ENCODE measurements around the gene C22orf39.

The C22orf39 gene

DNA sequence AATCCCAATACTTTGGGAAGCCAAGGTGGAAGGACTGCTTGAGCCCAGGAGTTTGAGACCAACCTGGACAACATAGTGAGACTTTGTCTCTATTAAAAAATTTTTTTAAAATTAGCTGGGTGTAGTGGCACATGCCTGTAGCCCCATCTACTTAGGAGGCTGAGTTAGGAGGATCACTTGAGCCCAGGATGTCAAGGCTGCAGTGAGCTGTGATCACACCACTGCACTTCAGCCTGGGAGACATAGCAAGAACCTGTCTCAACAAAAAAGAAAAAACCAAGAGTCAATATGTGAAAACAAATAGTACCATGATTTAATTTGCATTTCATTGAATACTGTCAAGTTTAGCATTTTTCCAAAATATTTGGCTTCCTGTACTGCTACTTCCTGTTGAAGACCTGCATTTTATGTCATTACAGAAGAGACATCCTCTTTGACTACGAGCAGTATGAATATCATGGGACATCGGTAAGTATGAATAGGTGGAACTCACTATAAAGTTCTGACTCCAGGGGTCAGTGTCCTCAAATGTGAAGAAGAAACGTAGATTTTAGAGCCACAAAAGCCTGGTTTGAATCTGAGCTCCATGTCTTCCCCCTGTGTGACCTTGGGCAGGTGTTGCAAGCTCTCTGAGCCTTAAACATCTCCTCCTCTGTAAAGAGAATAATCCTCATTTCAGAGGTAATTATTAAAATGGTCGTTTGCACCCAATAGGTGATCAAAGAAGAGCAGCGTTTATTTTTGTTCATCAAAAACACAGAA lies 48.2 kb upstream of the C22orf39 start:
- TF ChIP-seq CTCF (IDR thresholded peaks at IDR 0.05; ENCODE audit: borderline replicate concordance, extremely low read depth, low read length, poor library complexity, severe bottlenecking) (peak; percentile 20), EZH2 (IDR thresholded peaks at IDR 0.05; ENCODE audit: borderline replicate concordance, low read depth, low read length, severe bottlenecking) (no peak)
- peaks cover 100% of the 10 kb centered on the region for H3K36me3 ChIP-seq (ENCODE audit: insufficient read depth, low read length)

GRCh38 chr22:19494676-19495173 lies 47.2 kb upstream of the C22orf39 start:
- no peak overlapping the region for H3K9ac ChIP-seq (ENCODE audit: low read depth, low read length)

More for the DNA sequence above, 48.2 kb upstream of the C22orf39 start:
- no peak overlapping the region for H3K4me3 ChIP-seq (ENCODE audit: low read depth in 1 of 2, low read length in 2 of 2)
- no peak overlapping the region for H2AFZ ChIP-seq (ENCODE audit: low read depth, low read length)
- H3K27ac ChIP-seq (ENCODE audit: low read length), result no peak overlapping the region
- no peaks in the 10 kb centered on the region for H3K4me1 ChIP-seq (ENCODE audit: insufficient read depth, low read length)
- peaks cover 23% of the 10 kb centered on the region for H3K79me2 ChIP-seq (ENCODE audit: insufficient read depth, low read length)
- no peak overlapping the region for H3K4me2 ChIP-seq (ENCODE audit: insufficient read depth, low read length)
- no peak for DNase-seq
- ATAC-seq (ENCODE audit: insufficient read depth, low read depth), result no peak
- H3K9me3 ChIP-seq (ENCODE audit: insufficient read depth, low read length, severe bottlenecking), result no peaks in the 10 kb centered on the region
- no peak overlapping the region for H3K9ac ChIP-seq (ENCODE audit: low read depth, low read length)
- peaks cover 31% of the 10 kb centered on the region for H4K20me1 ChIP-seq (ENCODE audit: insufficient read depth, low read length)
- no peaks in the 10 kb centered on the region for H3K27me3 ChIP-seq (ENCODE audit: insufficient read depth, low read length, poor library complexity)

DNA sequence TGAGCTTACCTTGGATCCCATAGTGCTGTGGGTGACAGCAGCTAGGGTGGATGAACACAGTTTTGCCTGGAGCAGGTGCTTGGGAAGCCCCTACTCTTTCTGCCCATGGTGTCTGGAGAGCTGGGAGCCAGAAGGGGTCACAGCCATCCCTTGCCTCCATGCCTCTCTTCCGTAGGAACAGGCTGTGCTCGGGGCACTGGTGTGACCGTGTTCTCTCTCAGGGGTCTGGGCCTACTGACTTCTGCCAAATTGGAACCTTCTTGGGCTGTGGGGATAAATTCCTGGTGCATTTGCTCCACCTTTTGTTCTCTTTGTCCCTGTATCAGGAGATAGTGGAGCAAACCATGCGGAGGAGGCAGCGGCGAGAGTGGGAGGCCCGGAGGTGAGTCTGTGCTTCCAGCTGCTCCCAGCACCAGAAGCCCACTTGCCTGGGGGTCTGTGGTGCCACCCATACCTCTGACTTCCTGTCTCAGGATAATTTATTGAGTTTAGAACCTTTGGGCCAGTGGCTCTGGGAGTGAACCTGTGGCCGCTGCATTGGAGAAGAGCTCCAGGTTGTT lies 46.6 kb upstream of the C22orf39 start:
- H2AFZ ChIP-seq (ENCODE audit: low read depth, low read length), result no peak overlapping the region
- H3K27me3 ChIP-seq (ENCODE audit: insufficient read depth, low read length, poor library complexity), result no peaks in the 10 kb centered on the region
- H3K4me3 ChIP-seq (ENCODE audit: low read depth in 1 of 2, low read length in 2 of 2), result no peak overlapping the region
- TF ChIP-seq CTCF (IDR thresholded peaks at IDR 0.05; ENCODE audit: borderline replicate concordance, extremely low read depth, low read length, poor library complexity, severe bottlenecking) (no peak), EZH2 (IDR thresholded peaks at IDR 0.05; ENCODE audit: borderline replicate concordance, low read depth, low read length, severe bottlenecking) (no peak)
- peaks cover 27% of the 10 kb centered on the region for H4K20me1 ChIP-seq (ENCODE audit: insufficient read depth, low read length)
- peaks cover 94% of the 10 kb centered on the region for H3K36me3 ChIP-seq (ENCODE audit: insufficient read depth, low read length)
- DNase-seq (no peak), ATAC-seq (ENCODE audit: insufficient read depth, low read depth) (no peak)
- H3K9ac ChIP-seq (ENCODE audit: low read depth, low read length), result no peak overlapping the region
- no peaks in the 10 kb centered on the region for H3K4me1 ChIP-seq (ENCODE audit: insufficient read depth, low read length)
- H3K4me2 ChIP-seq (ENCODE audit: insufficient read depth, low read length), result no peak overlapping the region
- H3K27ac ChIP-seq (ENCODE audit: low read length), result no peak overlapping the region
- H3K79me2 ChIP-seq (ENCODE audit: insufficient read depth, low read length), result peaks cover 35% of the 10 kb centered on the region
- no peaks in the 10 kb centered on the region for H3K9me3 ChIP-seq (ENCODE audit: insufficient read depth, low read length, severe bottlenecking)

More at GRCh38 chr22:19494676-19495173, 47.2 kb upstream of the C22orf39 start:
- H3K4me1 ChIP-seq (ENCODE audit: insufficient read depth, low read length), result no peaks in the 10 kb centered on the region
- H2AFZ ChIP-seq (ENCODE audit: low read depth, low read length), result no peak overlapping the region
- no peak overlapping the region for H3K4me3 ChIP-seq (ENCODE audit: low read depth in 1 of 2, low read length in 2 of 2)
- H3K9me3 ChIP-seq (ENCODE audit: insufficient read depth, low read length, severe bottlenecking), result no peaks in the 10 kb centered on the region
- peaks cover 31% of the 10 kb centered on the region for H4K20me1 ChIP-seq (ENCODE audit: insufficient read depth, low read length)
- TF ChIP-seq CTCF (IDR thresholded peaks at IDR 0.05; ENCODE audit: borderline replicate concordance, extremely low read depth, low read length, poor library complexity, severe bottlenecking) (no peak), EZH2 (IDR thresholded peaks at IDR 0.05; ENCODE audit: borderline replicate concordance, low read depth, low read length, severe bottlenecking) (no peak)
- H3K36me3 ChIP-seq (ENCODE audit: insufficient read depth, low read length), result peaks cover 94% of the 10 kb centered on the region
- no peak overlapping the region for H3K4me2 ChIP-seq (ENCODE audit: insufficient read depth, low read length)
- no peaks in the 10 kb centered on the region for H3K27me3 ChIP-seq (ENCODE audit: insufficient read depth, low read length, poor library complexity)
- no peak overlapping the region for H3K27ac ChIP-seq (ENCODE audit: low read length)
- H3K79me2 ChIP-seq (ENCODE audit: insufficient read depth, low read length), result peaks cover 30% of the 10 kb centered on the region
- ATAC-seq (ENCODE audit: insufficient read depth, low read depth), result no peak
- no peak for DNase-seq
